GM18909 (cell line): ENCODE results near the gene KLK3.

Experiments
- ATAC-seq: cut with Tn5 transposase; IDR thresholded peaks from one replicate; pipeline ENCODE4 v1.9.1; 2021; ENCODE audit warnings: mild to moderate bottlenecking; ENCODE audit not compliant: unreplicated experiment, poor library complexity

Gene KLK3

DNA sequence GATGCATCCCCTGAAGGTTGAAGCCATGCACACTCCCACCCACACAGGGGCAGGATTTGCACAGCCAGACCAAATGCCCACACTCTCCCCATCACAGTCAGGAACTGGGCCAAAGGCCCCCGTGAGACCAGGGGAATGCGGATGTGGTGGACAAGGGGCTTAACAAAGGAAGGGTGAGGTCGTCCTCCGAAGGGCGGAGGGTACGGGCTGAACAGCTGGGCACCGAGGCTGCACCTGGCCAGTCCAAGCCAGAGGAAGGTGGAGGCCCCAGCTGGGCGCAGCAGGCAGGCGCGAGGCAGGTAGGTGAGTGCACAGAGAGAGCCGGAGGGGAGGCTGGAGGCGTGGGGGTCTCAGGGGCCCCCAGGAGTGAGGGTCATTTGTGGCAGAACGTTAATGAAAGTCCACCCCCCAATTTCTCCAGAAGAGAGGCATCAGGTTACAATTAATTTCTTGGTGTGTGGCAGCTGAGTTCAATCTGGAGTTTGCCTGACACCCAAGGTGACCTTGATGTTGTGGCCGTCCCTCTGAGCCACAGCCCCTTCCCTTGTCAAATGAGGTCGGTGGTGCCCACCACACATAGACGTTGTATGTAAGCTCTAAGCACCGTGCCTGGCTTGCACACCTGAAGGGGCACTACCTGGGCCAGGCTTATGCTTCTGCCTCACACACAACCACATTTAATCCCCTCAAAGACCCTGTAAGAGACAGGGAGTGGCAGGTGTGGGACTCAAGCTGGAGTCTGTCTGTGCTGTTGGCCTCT is 24.3 kb upstream of the KLK3 start:
- no peak for ATAC-seq

DNA sequence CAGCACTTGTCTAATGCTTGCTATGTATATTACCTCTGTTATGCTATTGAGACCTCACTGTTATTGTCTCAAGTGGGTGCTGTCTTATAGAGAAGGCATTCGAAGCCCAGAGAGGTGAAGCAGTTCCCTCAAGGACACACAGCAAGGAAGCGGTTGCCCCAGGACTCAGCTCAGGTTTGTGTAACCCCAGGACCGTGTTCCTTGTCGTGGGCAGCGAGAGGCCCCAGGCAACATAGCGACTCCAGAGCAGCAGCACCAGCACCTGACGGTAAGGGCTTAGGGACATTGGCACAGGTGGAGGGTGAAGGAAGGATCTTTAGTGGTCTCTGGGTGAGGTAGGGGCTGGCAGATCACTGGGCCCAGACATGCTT is 23.7 kb upstream of the KLK3 start:
- ATAC-seq, result no peak

DNA sequence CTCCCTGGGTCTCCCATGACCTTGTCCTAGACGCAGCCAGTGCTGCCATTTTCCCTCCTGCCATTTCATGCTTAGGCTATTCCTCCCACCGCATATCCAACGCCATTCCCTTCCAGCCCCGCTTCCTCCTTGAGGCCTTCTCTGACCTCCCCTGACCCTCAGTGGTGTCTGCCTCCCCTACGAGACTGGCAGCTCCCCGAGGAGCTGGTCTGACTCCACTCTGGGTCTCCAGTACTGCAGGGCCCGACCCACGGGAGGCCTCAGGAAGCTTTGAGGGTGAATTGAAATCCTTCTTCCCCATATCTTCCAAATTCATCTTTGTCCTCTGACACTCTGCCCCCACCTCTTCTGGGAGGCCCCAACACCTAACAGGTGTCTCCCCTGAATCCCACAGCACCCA is 22.0 kb upstream of the KLK3 start:
- no peak for ATAC-seq

DNA sequence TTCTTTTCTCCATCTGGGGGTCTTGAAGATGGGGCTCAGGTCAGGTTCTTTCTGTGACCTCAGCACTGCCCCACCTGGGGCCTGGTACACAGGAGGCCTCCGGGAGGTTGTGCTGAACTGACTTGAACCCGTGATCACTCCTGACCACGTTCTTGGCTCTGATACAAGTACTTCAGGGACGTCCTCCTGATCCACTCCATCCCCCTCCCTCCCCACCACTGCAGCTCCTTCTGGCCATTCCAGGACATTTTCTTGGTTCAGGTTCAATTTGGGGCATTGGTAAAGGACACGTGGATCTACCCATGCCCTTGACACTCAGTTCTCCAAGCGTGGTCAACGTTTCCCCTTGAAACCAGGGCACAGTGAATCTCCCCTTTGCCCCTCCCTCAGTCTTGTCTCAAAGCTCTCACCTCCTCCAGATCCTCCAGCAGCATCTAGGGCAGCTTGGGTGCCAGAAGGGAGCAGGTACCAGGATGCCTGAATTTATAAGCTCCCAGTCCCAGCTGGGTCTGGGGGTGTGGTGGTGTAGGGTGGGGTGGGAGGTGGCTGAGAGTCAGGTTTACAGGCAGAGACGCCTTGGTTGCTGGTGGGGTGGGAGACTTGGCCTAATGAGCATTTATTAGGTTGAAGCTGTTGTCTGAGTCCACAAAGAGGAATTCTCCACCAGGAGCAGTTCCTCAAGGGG is 21.5 kb upstream of the KLK3 start, which contains the start of gene KLK15:
Gene KLK15 (minus strand): TSS at position 458 of the 685 bp plus-strand sequence. CDS start 2,082 bp downstream, outside the sequence.
- no peak for ATAC-seq

DNA sequence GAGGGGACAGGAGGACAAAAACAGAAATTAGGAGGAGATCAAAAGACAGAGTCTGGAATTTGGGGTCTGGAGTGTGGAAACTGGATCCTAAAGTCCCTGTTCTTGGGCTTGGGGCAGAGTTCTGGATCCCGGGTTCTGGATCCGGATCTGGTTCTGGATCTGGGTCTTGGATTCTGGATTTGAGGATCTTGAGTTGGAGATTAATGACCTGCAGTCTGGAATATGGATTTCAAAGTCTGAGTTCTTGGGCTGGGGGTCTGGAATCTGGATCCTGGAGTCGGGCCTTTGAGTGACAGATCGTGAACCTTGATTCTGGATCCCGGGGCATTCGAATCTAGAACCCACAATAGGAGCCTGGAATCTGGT is 20.9 kb upstream of the KLK3 start:
- no peak for ATAC-seq

DNA sequence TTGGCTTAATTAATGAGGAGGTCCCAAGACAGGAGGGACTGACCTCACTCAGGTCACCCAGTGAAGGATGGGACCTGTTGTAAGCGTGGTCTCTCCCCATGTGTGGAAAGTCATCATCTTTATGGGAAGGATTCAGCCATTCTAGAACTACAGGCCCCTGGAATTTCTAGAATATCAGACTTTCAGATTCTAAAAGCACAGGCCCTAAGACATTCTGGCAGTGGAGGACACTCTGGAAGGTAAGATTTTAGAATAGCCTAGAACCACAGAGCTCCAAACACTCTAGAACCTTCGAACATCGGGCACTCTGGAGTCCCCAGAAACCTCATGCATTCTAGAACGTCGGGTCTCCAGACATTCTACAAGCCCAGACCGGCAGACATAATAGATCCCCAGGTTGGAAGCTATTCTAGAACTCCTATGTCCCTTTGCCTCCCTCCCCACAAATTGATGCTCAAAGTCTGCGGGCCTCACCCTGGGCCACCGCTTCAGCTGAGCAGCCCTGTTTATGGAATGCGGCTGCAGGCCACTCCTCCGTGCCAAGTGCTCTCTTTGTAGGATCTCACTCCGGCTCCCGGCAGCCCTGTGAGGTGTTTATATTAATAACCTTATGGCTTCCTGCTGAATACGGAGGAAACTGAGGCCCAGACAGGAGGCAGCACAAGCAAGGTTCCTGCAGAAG is 19.5 kb upstream of the KLK3 start:
- ATAC-seq, result no peak

DNA sequence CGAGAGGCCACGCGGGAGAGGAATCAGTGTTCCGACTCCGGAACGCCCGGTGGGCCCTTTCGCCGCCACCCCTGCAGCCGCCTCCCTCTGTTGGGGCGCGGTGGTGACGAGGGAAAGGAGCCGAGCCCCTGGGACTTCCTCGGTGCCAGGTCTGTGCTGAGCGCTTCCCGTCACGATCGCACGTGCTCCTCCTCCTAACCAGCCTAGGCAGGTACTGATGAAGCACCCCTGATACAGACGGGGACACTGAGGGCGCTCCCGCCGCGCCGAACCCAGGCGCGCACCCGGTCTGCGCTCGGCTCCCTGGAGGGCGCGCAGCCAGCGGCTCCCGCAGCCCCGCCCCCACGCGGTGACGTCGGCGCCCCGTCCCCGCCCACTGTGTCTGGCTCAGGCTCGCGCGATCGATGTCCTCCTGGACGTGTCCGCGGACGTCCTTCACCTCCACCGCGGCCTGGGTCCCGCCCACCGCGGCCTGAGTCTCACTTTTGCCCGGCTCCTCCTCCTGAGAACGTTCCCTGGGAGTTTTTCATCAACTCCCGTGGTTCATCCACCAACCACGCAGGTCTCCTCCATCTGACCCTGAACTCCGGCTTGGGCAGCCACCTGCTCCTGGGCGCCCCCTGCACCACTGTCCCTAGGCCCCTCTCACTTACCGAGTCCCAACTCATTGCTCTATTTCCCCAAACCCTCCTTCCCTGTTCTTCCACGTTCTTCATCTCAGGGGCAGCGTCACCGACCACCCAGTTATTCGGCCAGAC is 18.8 kb upstream of the KLK3 start:
- peak; percentile 73 for ATAC-seq

DNA sequence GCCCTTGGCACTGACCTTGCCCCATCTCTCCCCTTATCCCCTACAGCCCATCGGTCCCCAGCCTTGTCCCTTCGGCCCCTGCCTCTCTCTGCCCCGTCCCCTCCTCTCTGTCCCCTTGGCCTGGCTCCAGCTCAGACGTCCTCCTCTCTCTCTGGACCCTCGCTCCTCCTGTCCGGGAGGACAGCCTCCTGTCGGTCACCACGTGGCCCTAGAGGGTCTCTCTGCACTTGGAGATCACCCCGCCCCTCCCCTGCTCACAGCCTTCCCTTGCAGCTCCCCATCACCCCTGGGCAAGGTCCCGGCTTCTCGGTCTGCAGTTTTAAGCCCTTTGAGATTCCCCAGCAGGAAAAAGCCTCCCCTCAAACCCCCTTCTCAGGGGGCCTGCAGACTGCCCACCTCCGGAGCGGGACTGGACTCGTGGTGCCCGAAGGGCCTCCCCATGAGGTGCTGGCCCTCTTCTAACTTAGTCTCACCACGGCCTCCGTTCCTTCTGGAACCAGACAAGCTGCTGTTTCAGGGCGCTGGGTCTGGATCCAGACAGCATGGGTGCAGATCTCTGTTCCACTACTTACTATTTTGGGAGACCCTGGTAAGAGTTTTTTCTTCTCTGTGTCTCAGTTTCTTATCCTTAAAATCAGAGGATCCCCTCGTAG is 18.0 kb upstream of the KLK3 start:
- ATAC-seq, result no peak

DNA sequence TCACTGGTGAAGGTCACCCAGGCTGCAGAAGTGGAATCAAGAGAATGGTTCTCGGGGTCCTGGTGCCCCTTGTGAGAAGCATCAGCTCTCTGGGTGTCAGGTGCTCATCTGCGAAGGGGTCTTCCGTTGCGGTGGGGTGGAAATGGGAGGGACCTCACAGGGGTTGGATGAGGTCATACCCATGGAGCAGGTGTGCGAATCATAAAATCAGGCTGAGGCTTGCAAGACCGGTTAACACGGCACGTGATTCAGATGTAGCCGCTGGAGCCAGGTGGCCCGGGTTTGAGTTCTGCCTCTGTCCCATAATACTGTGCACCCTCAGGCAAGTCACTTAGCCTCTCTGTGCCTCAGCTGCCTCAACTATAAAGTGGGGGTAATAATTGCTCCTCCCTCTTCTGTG is 17.4 kb upstream of the KLK3 start:
- ATAC-seq, result no peak

DNA sequence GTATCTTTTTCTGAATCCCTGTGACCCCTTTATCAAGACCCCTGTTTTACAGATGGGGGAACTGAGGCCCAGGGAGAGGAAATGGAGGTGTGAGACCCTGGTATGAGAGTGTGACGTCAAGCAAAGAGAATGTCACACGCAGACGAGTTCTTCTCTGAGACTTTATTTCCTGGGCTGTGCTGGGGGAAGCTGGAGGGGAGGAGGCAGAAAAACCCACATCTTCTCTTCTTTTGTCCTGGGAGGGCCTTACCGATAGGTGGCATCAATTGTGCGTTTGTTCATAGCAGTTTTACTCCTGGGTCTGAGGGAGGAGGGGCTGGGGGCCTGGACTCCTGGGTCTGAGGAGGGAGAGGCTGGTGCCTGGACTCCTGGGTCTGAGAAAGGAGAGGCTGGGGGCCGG is 16.5 kb upstream of the KLK3 start:
- no peak for ATAC-seq

DNA sequence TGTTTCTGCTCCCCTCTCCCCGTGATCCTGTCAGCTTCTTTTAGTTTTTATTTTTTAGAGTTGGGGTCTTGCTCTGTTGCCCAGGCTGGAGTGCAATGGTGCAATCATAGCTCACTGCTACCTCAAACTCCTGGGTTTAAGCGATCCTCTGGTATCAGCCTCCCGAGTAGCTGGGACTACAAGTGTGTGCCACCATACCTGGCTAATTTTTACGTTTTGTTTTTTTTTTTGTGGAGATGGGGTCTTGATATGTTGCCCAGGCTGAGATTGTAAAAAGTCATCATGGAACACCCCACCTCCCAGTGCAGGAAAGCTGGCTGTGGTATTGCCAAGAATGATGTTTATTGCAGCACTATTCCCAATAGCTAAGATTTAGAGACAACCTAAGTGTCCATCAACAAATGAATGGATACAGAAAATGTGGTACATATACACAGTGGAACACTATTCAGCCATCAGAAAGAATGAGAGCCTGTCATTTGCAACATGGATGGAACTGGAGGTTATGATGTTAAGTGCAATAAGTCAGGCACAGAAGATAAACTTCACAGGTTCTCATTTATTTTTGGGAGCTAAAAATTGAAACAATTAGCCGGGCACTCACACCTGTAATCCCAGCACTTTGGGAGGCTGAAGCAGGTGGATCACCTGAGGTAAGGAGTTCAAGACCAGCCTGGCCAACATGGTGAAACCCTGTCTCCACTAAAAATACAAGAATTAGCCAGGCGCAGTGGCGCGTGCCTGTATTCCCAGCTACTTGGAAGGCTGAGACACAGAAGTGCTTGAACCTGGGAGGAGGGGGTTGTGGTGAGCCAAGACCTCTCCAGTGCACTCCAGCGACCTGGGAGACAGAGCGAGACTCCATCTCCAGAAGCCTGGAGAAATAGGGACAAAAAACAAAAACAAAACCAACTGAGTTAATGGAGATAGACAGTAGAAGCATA is 14.7 kb upstream of the KLK3 start:
- ATAC-seq, result no peak

DNA sequence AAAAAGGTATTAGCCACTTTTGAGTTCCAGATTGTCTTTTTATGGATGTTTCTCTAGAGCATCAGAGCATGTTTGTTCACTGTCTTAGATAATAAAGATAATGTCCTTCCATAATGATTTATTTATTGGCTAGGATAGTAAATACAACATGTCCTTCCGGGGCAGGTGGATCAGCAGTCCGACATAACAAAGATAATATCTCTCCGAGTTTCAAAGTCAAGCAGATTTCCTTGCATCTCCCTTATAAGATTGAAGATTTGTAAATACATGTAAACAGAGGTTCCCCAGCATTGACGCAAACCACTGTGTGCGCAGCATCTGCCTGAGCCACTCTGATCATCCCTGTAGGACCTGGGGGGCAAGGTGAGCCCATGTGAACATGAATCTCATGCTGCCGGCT is 12.6 kb upstream of the KLK3 start:
- ATAC-seq, result no peak

DNA sequence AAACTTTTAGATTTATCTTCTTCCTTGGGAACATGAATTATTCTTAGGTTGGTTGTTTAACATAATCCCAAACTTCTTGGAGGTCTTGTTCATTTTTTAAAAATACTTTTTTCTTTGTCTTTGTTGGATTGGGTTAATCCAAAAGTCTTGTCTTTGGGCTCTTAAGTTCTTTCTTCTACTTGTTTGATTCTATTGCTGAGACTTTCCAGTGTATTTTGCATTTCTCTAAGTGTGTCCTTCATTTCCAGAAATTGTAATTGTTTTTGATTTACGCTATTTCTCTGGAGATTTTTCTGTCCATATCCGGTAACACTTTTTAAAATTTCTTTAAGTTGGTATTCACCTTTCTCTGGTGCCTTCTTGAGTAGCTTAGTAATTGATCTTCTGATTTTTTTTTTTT is 11.5 kb upstream of the KLK3 start:
- no peak for ATAC-seq

DNA sequence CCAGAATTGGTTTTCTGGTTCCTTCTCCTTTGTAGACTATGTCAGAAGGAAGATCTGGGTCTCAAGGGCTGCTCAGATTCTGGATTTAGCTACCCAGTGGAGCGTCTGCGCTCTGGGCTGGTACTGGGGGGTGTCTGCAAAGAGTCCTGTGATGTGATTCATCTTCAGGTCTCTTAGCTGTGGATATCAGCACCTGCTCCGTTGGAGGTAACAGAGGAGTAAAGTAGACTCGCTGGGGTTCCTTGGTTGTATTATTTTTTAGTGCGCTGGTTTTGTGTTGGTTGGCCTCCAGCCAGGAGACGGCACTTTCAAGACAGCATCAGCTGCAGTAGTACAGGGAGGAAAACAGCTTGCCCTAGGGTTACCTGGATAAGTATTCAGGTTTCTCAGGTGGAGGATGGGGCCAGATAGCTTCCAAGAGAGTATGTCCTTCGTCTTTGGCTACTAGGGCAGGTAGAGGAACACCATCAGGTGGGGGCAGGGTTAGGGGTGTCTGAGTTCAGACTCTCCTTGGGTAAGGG is 11.0 kb upstream of the KLK3 start:
- no peak for ATAC-seq

DNA sequence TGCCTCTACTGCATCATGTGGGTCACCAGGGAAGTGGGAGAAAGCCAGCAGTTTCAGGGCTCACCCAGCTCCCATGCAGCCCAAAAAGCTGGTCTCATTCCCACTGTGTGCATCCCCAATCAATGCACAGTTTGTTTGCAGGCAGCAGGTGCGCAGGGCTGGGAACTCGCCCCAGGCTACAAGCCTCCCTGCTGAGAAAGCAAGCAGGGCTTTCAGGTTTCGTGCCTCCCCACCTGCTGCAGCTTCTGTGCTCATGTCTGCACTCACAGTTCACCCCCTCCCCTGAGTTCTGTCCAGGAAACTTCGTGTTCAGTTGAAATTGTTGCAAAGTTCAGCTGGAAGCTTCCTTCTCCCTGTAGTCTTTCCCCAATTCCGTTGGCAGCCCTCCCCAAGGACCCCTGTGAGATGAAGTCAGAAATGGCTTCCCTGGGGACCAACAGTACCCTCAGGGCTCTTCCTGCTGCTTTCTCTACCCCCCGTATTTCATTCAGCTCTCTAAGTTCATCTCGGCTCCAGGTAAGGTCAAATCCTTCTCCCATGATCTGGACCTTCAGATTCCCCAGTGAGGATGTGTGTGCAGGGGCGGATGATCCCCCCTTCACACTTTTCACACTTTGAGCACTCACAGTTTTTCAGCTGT is 10.3 kb upstream of the KLK3 start:
- no peak for ATAC-seq

DNA sequence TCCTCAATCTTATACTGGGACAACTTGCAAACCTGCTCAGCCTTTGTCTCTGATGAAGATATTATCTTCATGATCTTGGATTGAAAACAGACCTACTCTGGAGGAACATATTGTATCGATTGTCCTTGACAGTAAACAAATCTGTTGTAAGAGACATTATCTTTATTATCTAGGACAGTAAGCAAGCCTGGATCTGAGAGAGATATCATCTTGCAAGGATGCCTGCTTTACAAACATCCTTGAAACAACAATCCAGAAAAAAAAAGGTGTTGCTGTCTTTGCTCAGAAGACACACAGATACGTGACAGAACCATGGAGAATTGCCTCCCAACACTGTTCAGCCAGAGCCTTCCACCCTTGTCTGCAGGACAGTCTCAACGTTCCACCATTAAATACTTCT is 4.0 kb upstream of the KLK3 start:
- ATAC-seq, result no peak

DNA sequence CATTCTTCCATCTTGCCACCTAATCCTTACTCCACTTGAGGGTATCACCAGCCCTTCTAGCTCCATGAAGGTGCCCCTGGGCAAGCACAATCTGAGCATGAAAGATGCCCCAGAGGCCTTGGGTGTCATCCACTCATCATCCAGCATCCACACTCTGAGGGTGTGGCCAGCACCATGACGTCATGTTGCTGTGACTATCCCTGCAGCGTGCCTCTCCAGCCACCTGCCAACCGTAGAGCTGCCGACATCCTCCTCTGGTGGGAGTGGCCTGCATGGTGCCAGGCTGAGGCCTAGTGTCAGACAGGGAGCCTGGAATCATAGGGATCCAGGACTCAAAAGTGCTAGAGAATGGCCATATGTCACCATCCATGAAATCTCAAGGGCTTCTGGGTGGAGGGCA is 3.1 kb upstream of the KLK3 start:
- no peak for ATAC-seq

DNA sequence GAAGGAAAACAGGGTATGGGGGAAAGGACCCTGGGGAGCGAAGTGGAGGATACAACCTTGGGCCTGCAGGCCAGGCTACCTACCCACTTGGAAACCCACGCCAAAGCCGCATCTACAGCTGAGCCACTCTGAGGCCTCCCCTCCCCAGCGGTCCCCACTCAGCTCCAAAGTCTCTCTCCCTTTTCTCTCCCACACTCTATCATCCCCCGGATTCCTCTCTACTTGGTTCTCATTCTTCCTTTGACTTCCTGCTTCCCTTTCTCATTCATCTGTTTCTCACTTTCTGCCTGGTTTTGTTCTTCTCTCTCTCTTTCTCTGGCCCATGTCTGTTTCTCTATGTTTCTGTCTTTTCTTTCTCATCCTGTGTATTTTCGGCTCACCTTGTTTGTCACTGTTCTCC is 2.7 kb downstream of the KLK3 start:
- no peak for ATAC-seq

DNA sequence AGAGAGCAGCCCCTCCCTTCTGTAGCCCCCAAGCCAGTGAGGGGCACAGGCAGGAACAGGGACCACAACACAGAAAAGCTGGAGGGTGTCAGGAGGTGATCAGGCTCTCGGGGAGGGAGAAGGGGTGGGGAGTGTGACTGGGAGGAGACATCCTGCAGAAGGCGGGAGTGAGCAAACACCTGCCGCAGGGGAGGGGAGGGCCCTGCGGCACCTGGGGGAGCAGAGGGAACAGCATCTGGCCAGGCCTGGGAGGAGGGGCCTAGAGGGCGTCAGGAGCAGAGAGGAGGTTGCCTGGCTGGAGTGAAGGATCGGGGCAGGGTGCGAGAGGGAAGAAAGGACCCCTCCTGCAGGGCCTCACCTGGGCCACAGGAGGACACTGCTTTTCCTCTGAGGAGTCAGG is 4.2 kb downstream of the KLK3 start:
- no peak for ATAC-seq
